Measurements from ENCODE around the gene RSPH3. TPM values are rescaled to one million over a fixed set of nuclear protein-coding genes. Genes with fewer than 3 reads are reported as not detected.
"Not testable (repeated sequence)": the region's sequence is repeated elsewhere in the genome, so short reads cannot be mapped to it uniquely, and the experiment has no call there.

RSPH3 gene
- total RNA-seq, 4 donors from 2014 or later: 16.8 to 22.5 (median 20.2) TPM

DNA sequence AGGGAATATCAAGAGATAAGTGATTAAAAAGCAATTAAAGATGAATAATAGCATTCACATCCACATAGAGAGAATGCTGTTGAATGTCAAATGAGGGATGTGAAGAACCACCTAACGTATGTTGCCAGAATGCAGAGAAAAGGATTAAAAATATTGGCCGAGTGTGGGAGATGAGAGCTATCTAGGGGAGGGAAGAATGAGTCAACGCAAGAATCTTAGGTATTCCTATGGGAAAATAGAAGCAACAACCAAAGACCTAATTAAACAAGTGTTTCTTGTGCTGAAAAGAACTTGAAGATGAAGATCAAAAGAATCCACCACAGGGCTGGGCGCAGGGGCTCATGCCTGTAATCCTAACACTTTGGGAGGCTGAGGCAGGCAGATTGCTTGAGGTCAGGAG is 12.2 kb upstream of the RSPH3 start:
- Histone ChIP-seq H3K27ac (no peak overlapping the region), H3K4me3 (replicated peaks in 1 of 3) (no peak overlapping the region), H3K27me3 (no peaks in the 10 kb centered on the region), H3K4me1 (no peaks in the 10 kb centered on the region), H3K36me3 (no peaks in the 10 kb centered on the region), H3K9me3 (no peaks in the 10 kb centered on the region)
- DNase-seq: no peak
- WGBS, 2 donors: 92 to 94% methylated on average over 4 of the region's 4 CpGs
- intact Hi-C loops (cut with DNase I): no loop called here
- TF ChIP-seq CTCF (IDR thresholded peaks at IDR 0.05) (no peak), POLR2A (IDR thresholded peaks at IDR 0.05) (no peak)

DNA sequence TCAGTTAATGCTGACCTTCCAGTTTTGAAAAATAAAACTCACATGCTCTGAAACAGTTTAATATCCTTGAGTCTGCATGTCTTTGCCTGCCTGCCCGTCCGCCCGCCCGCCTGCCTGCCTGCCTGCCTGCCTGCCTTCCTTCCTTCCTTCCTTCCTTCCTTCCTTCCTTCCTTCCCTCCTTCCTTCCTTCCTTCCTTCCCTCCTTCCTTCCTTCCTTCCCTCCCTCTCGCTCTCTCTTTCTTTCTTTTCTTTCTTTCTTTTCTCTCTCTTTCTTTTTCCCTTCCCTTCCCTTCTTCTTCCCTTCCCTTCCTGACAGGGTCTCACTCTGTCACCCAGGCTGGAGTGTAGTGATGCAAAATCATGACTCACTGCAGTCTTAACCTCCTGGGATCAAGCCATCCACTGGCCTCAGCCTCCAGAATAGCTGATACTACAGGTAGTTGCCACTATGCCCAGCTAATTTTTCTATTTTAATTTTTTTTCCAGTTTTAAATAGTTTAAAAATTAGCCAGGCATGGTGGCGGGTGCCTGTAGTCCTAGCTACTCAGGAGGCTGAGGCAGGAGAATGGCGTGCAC is 10.1 kb upstream of the RSPH3 start:
- H3K36me3 ChIP-seq; H3K9me3 ChIP-seq; H3K27me3 ChIP-seq; H3K4me1 ChIP-seq; intact Hi-C loops (cut with DNase I); DNase-seq; H3K4me3 ChIP-seq (replicated peaks in 1 of 3); H3K27ac ChIP-seq: not testable (repeated sequence)
- 81 to 82% methylated on average over 7 of the region's 7 CpGs for WGBS, 2 donors

DNA sequence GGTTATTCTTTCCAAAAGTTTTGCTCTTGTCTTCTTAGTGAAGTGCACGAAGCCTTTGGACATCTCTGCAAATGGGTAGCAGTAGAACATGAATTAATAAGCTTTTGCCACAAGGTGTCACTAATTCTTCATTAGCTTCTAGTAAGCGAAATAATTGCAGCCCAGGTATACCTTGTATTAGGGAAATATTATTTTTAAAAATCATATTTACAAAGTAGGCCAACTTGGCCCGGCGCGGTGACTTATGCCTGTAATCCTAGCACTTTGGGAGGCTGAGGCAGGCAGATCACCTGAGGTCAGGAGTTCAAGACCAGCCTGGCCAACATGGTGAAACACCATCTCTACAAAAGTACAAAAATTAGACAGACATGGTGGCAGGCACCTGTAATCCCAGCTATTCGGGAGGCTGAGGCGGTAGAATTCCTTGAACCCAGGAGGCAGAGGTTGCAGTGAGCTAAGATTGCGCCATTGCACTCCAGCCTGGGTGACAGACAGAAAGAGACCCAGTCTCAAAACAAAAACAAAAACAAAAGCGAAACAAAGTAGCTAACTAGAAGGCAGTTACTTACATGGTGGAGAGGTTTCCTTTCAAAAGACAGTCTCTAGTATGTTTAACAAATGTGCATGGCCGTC is 8.8 kb upstream of the RSPH3 start:
- H3K27me3 ChIP-seq: no peaks in the 10 kb centered on the region
- no peak for DNase-seq
- no peaks in the 10 kb centered on the region for H3K36me3 ChIP-seq
- intact Hi-C loops (cut with DNase I): loop anchor here (10.0 kb wide), 1 partner anchor 126 kb away; no protein-coding TSS in a partner anchor
- WGBS, 2 donors: 78 to 83% methylated on average over 10 of the region's 10 CpGs
- H3K4me3 ChIP-seq (replicated peaks in 1 of 3): no peak overlapping the region
- TF ChIP-seq POLR2A (IDR thresholded peaks at IDR 0.05) (no peak), CTCF (IDR thresholded peaks at IDR 0.05) (peak; percentile 14 to 55 (median 36))
- no peaks in the 10 kb centered on the region for H3K4me1 ChIP-seq
- no peak overlapping the region for H3K27ac ChIP-seq
- H3K9me3 ChIP-seq: no peaks in the 10 kb centered on the region

DNA sequence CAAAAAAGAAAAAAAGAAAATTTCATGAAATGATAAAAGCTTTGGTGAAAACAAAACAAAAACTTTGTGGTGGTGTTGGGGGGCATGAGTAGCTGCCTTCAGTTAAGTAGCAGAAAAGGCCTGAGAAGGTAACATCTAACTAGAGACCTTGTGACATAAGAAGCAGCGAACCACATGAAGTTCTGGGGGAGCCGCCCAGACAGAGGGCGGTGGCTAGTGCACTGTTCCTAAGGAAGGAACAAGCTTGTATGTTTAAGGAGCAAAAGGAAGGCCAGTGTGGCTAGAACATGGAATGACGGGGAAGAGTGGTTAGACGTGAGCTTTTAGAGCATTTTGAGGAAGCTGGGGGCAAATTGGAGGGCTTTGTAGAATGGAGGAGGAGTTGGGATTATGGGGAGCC is 7.5 kb upstream of the RSPH3 start:
- no peak overlapping the region for H3K27ac ChIP-seq
- H3K36me3 ChIP-seq: no peaks in the 10 kb centered on the region
- WGBS, 2 donors: 86 to 89% methylated on average over 5 of the region's 5 CpGs
- no peak for TF ChIP-seq POLR2A (IDR thresholded peaks at IDR 0.05)
- TF ChIP-seq CTCF (IDR thresholded peaks at IDR 0.05): no peak
- H3K9me3 ChIP-seq: no peaks in the 10 kb centered on the region
- DNase-seq: no peak
- H3K4me1 ChIP-seq: no peaks in the 10 kb centered on the region
- no peak overlapping the region for H3K4me3 ChIP-seq (replicated peaks in 1 of 3)
- intact Hi-C loops (cut with DNase I): loop anchor here (10.0 kb wide), 1 partner anchor 127 kb away; no protein-coding TSS in a partner anchor
- no peaks in the 10 kb centered on the region for H3K27me3 ChIP-seq

GRCh38 chr6:159005436-159005835 is 5.4 kb upstream of the RSPH3 start:
- H3K9me3 ChIP-seq: no peaks in the 10 kb centered on the region
- no peaks in the 10 kb centered on the region for H3K27me3 ChIP-seq
- no peaks in the 10 kb centered on the region for H3K36me3 ChIP-seq
- TF ChIP-seq POLR2A (IDR thresholded peaks at IDR 0.05): no peak
- no peak for TF ChIP-seq CTCF (IDR thresholded peaks at IDR 0.05)
- no peak for DNase-seq
- H3K4me3 ChIP-seq (replicated peaks in 1 of 3): no peak overlapping the region
- intact Hi-C loops (cut with DNase I): loop anchor here (10.0 kb wide), 1 partner anchor 129 kb away; no protein-coding TSS in a partner anchor
- H3K4me1 ChIP-seq: peaks cover 0 to 8% of the 10 kb centered on the region in 2 donors
- no peak overlapping the region for H3K27ac ChIP-seq
- WGBS, 2 donors: 91% methylated on average over 5 of the region's 5 CpGs
